H1 (cell line): ENCODE measurements around the gene ASAP2. TPM values are rescaled to one million over a fixed set of nuclear protein-coding genes. Genes with fewer than 3 reads are reported as not detected.

Source experiments
- CTCF ChIA-PET: fragments of 300-600 bp; sonication (Branson Sonifier 250); formaldehyde crosslinking; loops from one replicate; lab custom pipeline; 2021; ENCODE audit not compliant: partially characterized antibody; lab: Charles Lee
- POLR2A ChIA-PET: fragments of 300-600 bp; sonication (Branson Sonifier 250); formaldehyde crosslinking; loops from one replicate; lab custom pipeline; 2021; ENCODE audit warnings: inconsistent platforms; ENCODE audit not compliant: partially characterized antibody; lab: Charles Lee
- DNase-seq, 2 experiments: peaks; one replicate each; pipeline versions ENCODE4 v3.0.0 to v3.0.0-alpha.2; 2010 to 2022; ENCODE audit warnings: low spot score in 2 of 2, low read depth in 1 of 2, mixed read lengths in 1 of 2
- FAIRE-seq: peaks from 2 replicates; lab custom pipeline; 2011; peaks lifted over from hg19 to GRCh38; lab: Jason Lieb, UNC
- H2AFZ ChIP-seq: 2 replicates; pipeline ENCODE4 v1.8.1; 2012; ENCODE audit warnings: low read length, inconsistent platforms
- H2AK5ac ChIP-seq: 2 replicates; pipeline ENCODE4 v1.6.1; 2013; ENCODE audit warnings: low read depth, low read length
- H2BK120ac ChIP-seq: replicated peaks from 2 replicates; pipeline ENCODE3; 2013; ENCODE audit warnings: low read depth, low read length, inconsistent platforms
- H2BK12ac ChIP-seq: 2 replicates; pipeline ENCODE4 v1.6.1; 2013; ENCODE audit warnings: low read depth, low read length
- H2BK15ac ChIP-seq: 2 replicates; pipeline ENCODE4 v1.6.1; 2013; ENCODE audit warnings: low read length
- H2BK20ac ChIP-seq: 2 replicates; pipeline ENCODE4 v1.6.1; 2013; ENCODE audit warnings: low read length
- H2BK5ac ChIP-seq: 2 replicates; pipeline ENCODE4 v1.6.1; 2013; ENCODE audit warnings: low read depth, low read length
- H3K14ac ChIP-seq: 2 replicates; pipeline ENCODE4 v1.6.1; 2013; ENCODE audit warnings: inconsistent platforms; ENCODE audit not compliant: insufficient read length
- H3K18ac ChIP-seq: 2 replicates; pipeline ENCODE4 v1.6.1; 2013; ENCODE audit warnings: low read length; ENCODE audit errors: extremely low read depth
- H3K23ac ChIP-seq: 2 replicates; pipeline ENCODE4 v1.6.1; 2013; ENCODE audit warnings: inconsistent platforms; ENCODE audit not compliant: insufficient read length
- H3K23me2 ChIP-seq: 2 replicates; pipeline ENCODE4 v1.6.1; 2013; ENCODE audit warnings: low read depth, low read length
- H3K27ac ChIP-seq: 2 replicates; pipeline ENCODE4 v1.6.1; 2011; ENCODE audit warnings: low read depth, low read length, inconsistent platforms
- H3K27me3 ChIP-seq, 4 experiments: replicated peaks in 1 of 4; 1 replicate in 1 of 4; 2 replicates in 3 of 4; pipeline versions ENCODE4 v1.6.1 to v1.8.1; 2011 to 2013; ENCODE audit warnings: low read length in 3 of 4, mild to moderate bottlenecking in 3 of 4, inconsistent platforms in 2 of 4, mixed read lengths in 2 of 4, moderate library complexity in 1 of 4; ENCODE audit not compliant: control insufficient read depth in 3 of 4, insufficient read depth in 3 of 4; ENCODE audit errors: extremely low read depth in 1 of 4
- H3K36me3 ChIP-seq, 4 experiments: 2 replicates each; pipeline versions ENCODE4 v1.6.1 to v1.8.1; 2011 to 2013; ENCODE audit warnings: mild to moderate bottlenecking in 4 of 4, low read length in 3 of 4, moderate library complexity in 2 of 4, control low read depth in 1 of 4, inconsistent platforms in 1 of 4; ENCODE audit not compliant: insufficient read depth in 4 of 4, control insufficient read depth in 2 of 4
- H3K4ac ChIP-seq: replicated peaks from 2 replicates; pipeline ENCODE3; 2013; ENCODE audit warnings: low read length, low read depth, mixed read lengths, inconsistent platforms; ENCODE audit not compliant: insufficient read length
- H3K4me1 ChIP-seq, 4 experiments: replicated peaks in 1 of 4; 1 replicate in 1 of 4; 2 replicates in 3 of 4; pipeline versions ENCODE4 v1.6.1 to v1.8.1; 2011 to 2013; ENCODE audit warnings: low read length in 3 of 4, inconsistent platforms in 2 of 4, mixed read lengths in 1 of 4; ENCODE audit not compliant: insufficient read depth in 4 of 4, control insufficient read depth in 3 of 4
- H3K4me2 ChIP-seq, 2 experiments: 2 replicates each; pipeline versions ENCODE4 v1.6.1 to v1.8.1; 2011 to 2013; ENCODE audit warnings: low read depth in 2 of 2, low read length in 2 of 2, control low read depth in 1 of 2, inconsistent platforms in 1 of 2, mild to moderate bottlenecking in 1 of 2; ENCODE audit not compliant: insufficient read depth in 1 of 2
- H3K4me3 ChIP-seq, 4 experiments: fragments of 200-600, 300-600 bp in 1 of 4; sonication (generic), shearing (Covaris generic), sonication (Bioruptor Twin) in 1 of 4; 2 replicates each; pipeline versions ENCODE4 v1.5.1 to v1.8.1; 2011 to 2016; ENCODE audit warnings: low read length in 4 of 4, low read depth in 3 of 4, control low read depth in 2 of 4, inconsistent platforms in 2 of 4, mild to moderate bottlenecking in 2 of 4, mixed read lengths in 1 of 4, moderate library complexity in 1 of 4; ENCODE audit not compliant: insufficient read depth in 2 of 4; ENCODE audit errors: extremely low read depth in 1 of 4
- H3K56ac ChIP-seq: replicated peaks from 2 replicates; pipeline ENCODE3; 2013; ENCODE audit warnings: low read depth, mild to moderate bottlenecking, mixed read lengths, low read length, inconsistent platforms; ENCODE audit not compliant: insufficient read length
- H3K79me1 ChIP-seq: 2 replicates; pipeline ENCODE4 v1.6.1; 2013; ENCODE audit warnings: low read depth, low read length, control low read depth
- H3K79me2 ChIP-seq, 2 experiments: 2 replicates each; pipeline versions ENCODE4 v1.6.1 to v1.8.1; 2012 to 2013; ENCODE audit warnings: low read length in 2 of 2, mild to moderate bottlenecking in 2 of 2, inconsistent platforms in 1 of 2; ENCODE audit not compliant: insufficient read depth in 2 of 2, control insufficient read depth in 1 of 2
- H3K9ac ChIP-seq, 4 experiments: replicated peaks in 1 of 4; 1 replicate in 1 of 4; 2 replicates in 3 of 4; pipeline versions ENCODE4 v1.6.1 to v1.8.1; 2011 to 2013; ENCODE audit warnings: low read depth in 3 of 4, low read length in 3 of 4, control low read depth in 2 of 4, mild to moderate bottlenecking in 2 of 4, moderate library complexity in 2 of 4, inconsistent platforms in 1 of 4; ENCODE audit errors: extremely low read depth in 1 of 4
- H3K9me3 ChIP-seq, 2 experiments: 2 replicates each; pipeline versions ENCODE4 v1.6.1 to v1.8.1; 2012 to 2013; ENCODE audit warnings: mild to moderate bottlenecking in 2 of 2, moderate library complexity in 2 of 2, control low read depth in 1 of 2, inconsistent platforms in 1 of 2, low read depth in 1 of 2, low read length in 1 of 2, mixed read lengths in 1 of 2; ENCODE audit not compliant: insufficient read depth in 2 of 2
- H4K20me1 ChIP-seq, 2 experiments: replicated peaks in 1 of 2; 2 replicates each; pipeline versions ENCODE3 to v1.8.1; 2011 to 2013; ENCODE audit warnings: inconsistent platforms in 2 of 2, low read length in 2 of 2, mild to moderate bottlenecking in 1 of 2; ENCODE audit not compliant: insufficient read depth in 2 of 2, control insufficient read depth in 1 of 2
- H4K5ac ChIP-seq: 2 replicates; pipeline ENCODE4 v1.6.1; 2013; ENCODE audit warnings: low read length, low read depth, mixed read lengths, inconsistent platforms; ENCODE audit not compliant: insufficient read length
- H4K8ac ChIP-seq: 2 replicates; pipeline ENCODE4 v1.8.0; 2013; ENCODE audit warnings: mild to moderate bottlenecking, moderate library complexity, low read length, inconsistent platforms; ENCODE audit not compliant: insufficient read depth; ENCODE audit errors: extremely low read depth
- H4K91ac ChIP-seq: replicated peaks from 2 replicates; pipeline ENCODE3; 2013; ENCODE audit warnings: low read length, mixed read lengths, inconsistent platforms; ENCODE audit not compliant: insufficient read length
- CTCF ChIP-seq, 3 experiments: IDR thresholded peaks; 1 replicate in 2 of 3; 2 replicates in 1 of 3; pipeline versions ENCODE4 v1.5.1 to v1.6.1; 2011; ENCODE audit warnings: low read length in 3 of 3, mild to moderate bottlenecking in 3 of 3, inconsistent platforms in 2 of 3, low read depth in 1 of 3, moderate library complexity in 1 of 3; ENCODE audit not compliant: insufficient read depth in 1 of 3; ENCODE audit errors: control extremely low read depth in 1 of 3
- GTF2F1 ChIP-seq: IDR thresholded peaks from 2 replicates; pipeline ENCODE4 v1.6.1; 2012; ENCODE audit warnings: low read depth, low read length, improper control_type of control experiment, borderline replicate concordance
- HDAC6 ChIP-seq: IDR thresholded peaks from one replicate; pipeline ENCODE4 v1.7.1; 2012; ENCODE audit warnings: low read depth, mild to moderate bottlenecking, inconsistent platforms, low read length, moderate library complexity
- KDM4A ChIP-seq: IDR thresholded peaks from one replicate; pipeline ENCODE4 v1.7.1; 2012; ENCODE audit warnings: low read depth, mild to moderate bottlenecking, moderate library complexity, low read length, inconsistent platforms; ENCODE audit not compliant: severe bottlenecking
- KDM5A ChIP-seq: fragments of 200-600 bp; IDR thresholded peaks from 2 replicates; pipeline ENCODE4 v1.7.1; 2012; ENCODE audit warnings: mild to moderate bottlenecking, low read length, inconsistent platforms, mixed read lengths
- POLR2A ChIP-seq, 2 experiments: IDR thresholded peaks; 1 replicate in 1 of 2; 2 replicates in 1 of 2; pipeline ENCODE4 v1.6.1; 2011; ENCODE audit warnings: low read depth in 2 of 2, low read length in 2 of 2, mild to moderate bottlenecking in 2 of 2; ENCODE audit errors: control extremely low read depth in 1 of 2
- SUZ12 ChIP-seq: fragments of 200-600 bp; sonication (generic); IDR thresholded peaks from 2 replicates; pipeline ENCODE4 v1.6.1; 2012; ENCODE audit warnings: mild to moderate bottlenecking, inconsistent platforms, low read length, moderate library complexity, mixed read lengths
- WGBS, 2 experiments: shearing (Covaris generic) in 1 of 2; methylation state at CpG; one replicate each; pipeline versions ENCODE4 v1.1.6 to v1.1.7; 2013 to 2015; ENCODE audit warnings: low lambda C conversion rate in 2 of 2, mixed read lengths in 2 of 2, inconsistent platforms in 1 of 2, low coverage in 1 of 2, missing lambda C conversion rate in 1 of 2; ENCODE audit not compliant: insufficient replicate concordance in 2 of 2, insufficient coverage in 1 of 2, insufficient read length in 1 of 2; ENCODE audit errors: extremely low coverage in 1 of 2, missing lambda C conversion rate in 1 of 2; 5-methylcytosine and 5-hydroxymethylcytosine counted together
- polyA plus RNA-seq, 7 experiments: library from polyadenylated mRNA; depleted of rRNA in 3 of 7; stranded (reverse) in 5 of 7; unstranded in 2 of 7; fragments of >200 nt in 5 of 7; fragments of 200-250 nt in 2 of 7; gene quantifications; 1 replicate in 5 of 7; 2 replicates in 1 of 7; 4 replicates in 1 of 7; pipeline versions ENCODE4 v1.2.1 to v1.2.3, GENCODE V29; 2011 to 2013; ENCODE audit warnings: missing spikeins in 2 of 7, mixed read lengths in 2 of 7
- total RNA-seq: library from RNA; stranded (reverse); fragmentation: NEBNext Ultra II Directional; extraction: Animal tissue kit (Norgen Biotek cat#: 25700); gene quantifications from 2 replicates; pipeline ENCODE4 v1.2.1, GENCODE V29; 2021
- TF ChIP-seq, protein P1 (sequence below): IDR thresholded peaks from 2 replicates; pipeline ENCODE4 v1.6.1; 2012; ENCODE audit warnings: inconsistent platforms

Gene ASAP2
- total and polyA plus RNA-seq, 2 of the 8 experiments (the other 6 are each of a cell fraction or from before 2014, with no cell fraction given) = 10.2 to 18.7 TPM

DNA sequence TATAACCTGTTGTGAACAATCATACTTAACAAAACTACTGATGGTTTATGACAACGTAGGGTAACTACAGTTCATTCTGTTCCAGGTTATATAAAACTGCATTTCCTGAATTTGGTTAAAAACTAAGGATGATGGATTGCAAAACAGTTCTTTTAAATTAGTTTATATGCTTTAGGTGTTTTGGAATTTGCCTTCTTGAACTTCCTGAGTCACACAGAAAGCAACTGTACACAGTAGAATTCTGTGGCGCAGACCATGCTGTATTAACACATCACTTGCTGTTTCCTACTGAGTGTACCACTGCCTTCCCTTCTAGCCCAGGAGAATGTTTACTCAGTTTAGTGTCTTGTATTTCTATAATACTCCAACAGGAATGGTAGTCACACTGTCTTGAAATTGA is 197.3 kb downstream of the ASAP2 start:
- no peak overlapping the region for H3K18ac ChIP-seq
- H2BK120ac ChIP-seq = no peak overlapping the region
- H2BK12ac ChIP-seq = no peak overlapping the region
- H3K9me3 ChIP-seq = no peaks in the 10 kb centered on the region
- H3K9ac ChIP-seq = no peak overlapping the region
- DNase-seq (no peak), FAIRE-seq (no peak)
- no peak overlapping the region for H3K27ac ChIP-seq
- no peak overlapping the region for H3K14ac ChIP-seq
- H2BK5ac ChIP-seq = no peak overlapping the region
- H3K4me1 ChIP-seq = no peaks in the 10 kb centered on the region; a peak in 2 of 7 replicates
- H3K79me1 ChIP-seq = no peaks in the 10 kb centered on the region
- no peak for TF ChIP-seq GTF2F1
- TF ChIP-seq CTCF (IDR thresholded peaks at IDR 0.05; ENCODE audit: control extremely low read depth in 1 of 3, insufficient read depth in 1 of 3, low read depth in 1 of 3, low read length in 3 of 3) = no peak
- no peak for TF ChIP-seq POLR2A (IDR thresholded peaks at IDR 0.05; ENCODE audit: control extremely low read depth in 1 of 2, low read depth in 2 of 2, low read length in 2 of 2)
- TF ChIP-seq, protein P1, sequence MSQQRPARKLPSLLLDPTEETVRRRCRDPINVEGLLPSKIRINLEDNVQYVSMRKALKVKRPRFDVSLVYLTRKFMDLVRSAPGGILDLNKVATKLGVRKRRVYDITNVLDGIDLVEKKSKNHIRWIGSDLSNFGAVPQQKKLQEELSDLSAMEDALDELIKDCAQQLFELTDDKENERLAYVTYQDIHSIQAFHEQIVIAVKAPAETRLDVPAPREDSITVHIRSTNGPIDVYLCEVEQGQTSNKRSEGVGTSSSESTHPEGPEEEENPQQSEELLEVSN = no peak
- TF ChIP-seq HDAC6 = no peak
- TF ChIP-seq KDM5A = no peak
- TF ChIP-seq KDM4A = no peak
- no peak for TF ChIP-seq SUZ12
- no peak overlapping the region for H2AFZ ChIP-seq
- peaks cover 0 to 2% of the 10 kb centered on the region in 2 experiments for H4K20me1 ChIP-seq
- 93% methylated on average over 2 of the region's 2 CpGs; no CpG with 5 or more reads in 1 of the 2 experiments for WGBS, 2 experiments
- H2BK15ac ChIP-seq = no peak overlapping the region
- no peaks in the 10 kb centered on the region for H3K79me2 ChIP-seq
- no peak overlapping the region for H3K4ac ChIP-seq
- POLR2A ChIA-PET = no interaction called here
- H4K8ac ChIP-seq = no peak overlapping the region
- H3K4me3 ChIP-seq = no peak overlapping the region
- peaks cover 0 to 3% (median 0%) of the 10 kb centered on the region in 4 experiments; a peak in 5 of 8 replicates for H3K36me3 ChIP-seq
- H2BK20ac ChIP-seq = no peak overlapping the region
- no peak overlapping the region for H3K23ac ChIP-seq
- no peaks in the 10 kb centered on the region for H3K27me3 ChIP-seq
- no peaks in the 10 kb centered on the region for H3K23me2 ChIP-seq
- H4K91ac ChIP-seq = no peak overlapping the region
- no peak overlapping the region for H2AK5ac ChIP-seq
- CTCF ChIA-PET = no interaction called here
- no peak overlapping the region for H3K56ac ChIP-seq
- no peak overlapping the region for H3K4me2 ChIP-seq
- no peak overlapping the region for H4K5ac ChIP-seq
